NCI-H2227 treated with DMSO at 0.1 percent for 48 hours (cell line): ENCODE data around the gene CNN3.

Experiments
- DNase-seq: peaks from one replicate; lab custom pipeline; 2025; lab: John Stamatoyannopoulos, UW

CNN3 gene

GRCh38 chr1:94887603-94888171 is 39.2 kb downstream of the CNN3 start:
- DNase-seq = no peak

- DNase-seq = no peak
These were observed 39.8 kb downstream of the CNN3 start for GRCh38 chr1:94887106-94887505.

- no peak for DNase-seq
These were observed 40.5 kb downstream of the CNN3 start for GRCh38 chr1:94886361-94886760.

GRCh38 chr1:94884507-94884906 is 42.4 kb downstream of the CNN3 start:
- no peak for DNase-seq

GRCh38 chr1:94884106-94884505 is 42.8 kb downstream of the CNN3 start:
- DNase-seq = no peak

GRCh38 chr1:94883691-94884090 is 43.2 kb downstream of the CNN3 start:
- no peak for DNase-seq

- DNase-seq = no peak
These were observed 48.6 kb downstream of the CNN3 start for GRCh38 chr1:94878329-94878728.

GRCh38 chr1:94876362-94876761 is 50.5 kb downstream of the CNN3 start:
- no peak for DNase-seq

- no peak for DNase-seq
These were observed 51.1 kb downstream of the CNN3 start for GRCh38 chr1:94875794-94876193.

- no peak for DNase-seq
These were observed 52.5 kb downstream of the CNN3 start for GRCh38 chr1:94874423-94874822.

GRCh38 chr1:94873520-94874351 is 53.2 kb downstream of the CNN3 start:
- DNase-seq = peak; percentile 57

- no peak for DNase-seq
These were observed 54.0 kb downstream of the CNN3 start for GRCh38 chr1:94872771-94873495.

- no peak for DNase-seq
These were observed 55.9 kb downstream of the CNN3 start for GRCh38 chr1:94871031-94871430.

GRCh38 chr1:94866164-94866807 is 60.6 kb downstream of the CNN3 start:
- DNase-seq = no peak

- no peak for DNase-seq
These were observed 61.5 kb downstream of the CNN3 start for GRCh38 chr1:94865360-94865759.

GRCh38 chr1:94864821-94865220 is 62.1 kb downstream of the CNN3 start:
- no peak for DNase-seq

GRCh38 chr1:94863919-94864318 is 63.0 kb downstream of the CNN3 start:
- no peak for DNase-seq

GRCh38 chr1:94863297-94863911 is 63.5 kb downstream of the CNN3 start:
- DNase-seq = no peak

GRCh38 chr1:94862718-94863117 is 64.2 kb downstream of the CNN3 start:
- no peak for DNase-seq

GRCh38 chr1:94859174-94859573 is 67.7 kb downstream of the CNN3 start:
- no peak for DNase-seq

GRCh38 chr1:94858276-94858675 is 68.6 kb downstream of the CNN3 start:
- no peak for DNase-seq

- DNase-seq = no peak
These were observed 70.0 kb downstream of the CNN3 start for GRCh38 chr1:94856868-94857267.
